Measurements from ENCODE around the gene RIMKLB.
"Not testable (repeated sequence)": the region's sequence is repeated elsewhere in the genome, so short reads cannot be mapped to it uniquely, and the experiment has no call there.

RIMKLB gene

DNA sequence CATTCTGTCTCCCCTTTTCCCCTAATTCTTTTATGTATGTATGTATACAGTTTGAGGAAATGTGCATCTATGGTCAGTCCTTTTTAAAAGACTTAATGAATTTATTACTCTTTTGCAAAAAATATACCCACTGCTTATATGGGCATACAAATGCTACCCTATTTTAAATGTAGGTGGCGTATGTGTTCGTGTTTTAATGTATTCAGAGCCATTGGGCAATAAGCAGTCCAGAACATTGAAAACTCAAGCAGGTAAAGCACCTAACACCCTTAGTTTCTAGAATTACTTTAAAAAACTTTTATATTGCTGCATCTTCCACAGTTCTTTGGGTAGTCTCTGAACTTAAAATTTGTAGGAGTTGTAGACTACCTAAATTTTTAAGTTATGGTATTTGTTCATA, 82.1 kb downstream of the RIMKLB start:
- no peak for DNase-seq

- DNase-seq = no peak
Measured at GRCh38 chr12:8780389-8780788, 82.6 kb downstream of the RIMKLB start.

DNA sequence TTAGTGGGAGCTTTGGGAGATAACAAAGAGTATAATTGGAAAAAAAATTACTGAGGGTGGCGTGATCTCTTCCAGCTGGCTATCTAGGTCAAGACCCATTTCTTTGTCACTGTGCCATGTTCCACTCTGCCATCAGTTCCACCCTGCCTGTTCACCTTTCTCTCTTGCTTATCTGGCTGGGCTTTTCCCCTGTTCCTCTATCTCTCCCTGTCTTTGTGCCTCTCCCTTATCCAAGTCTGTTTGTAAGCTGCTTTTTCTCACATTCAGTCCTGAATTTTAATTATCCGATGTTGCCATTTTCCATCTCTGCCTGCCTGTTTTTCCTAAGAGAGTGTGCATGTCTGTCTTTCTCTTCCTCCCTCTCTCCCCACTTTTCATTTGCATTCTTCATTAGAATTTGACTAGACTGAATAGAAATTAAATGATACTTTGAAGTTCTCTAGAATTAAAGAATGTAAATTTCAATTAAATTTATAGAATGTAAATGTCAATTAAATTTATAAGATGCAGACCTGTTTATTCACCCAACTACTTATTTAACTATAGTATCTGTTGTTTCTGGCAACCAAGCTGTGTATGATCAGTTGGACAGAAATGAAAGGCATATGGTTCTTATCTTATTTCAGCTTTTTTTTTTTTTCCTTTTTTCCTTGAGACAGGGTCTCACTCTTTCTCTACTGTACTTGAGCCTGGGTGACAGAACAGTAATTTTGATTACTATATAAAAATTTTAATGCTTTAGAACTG, 83.8 kb downstream of the RIMKLB start:
- DNase-seq = no peak

DNA sequence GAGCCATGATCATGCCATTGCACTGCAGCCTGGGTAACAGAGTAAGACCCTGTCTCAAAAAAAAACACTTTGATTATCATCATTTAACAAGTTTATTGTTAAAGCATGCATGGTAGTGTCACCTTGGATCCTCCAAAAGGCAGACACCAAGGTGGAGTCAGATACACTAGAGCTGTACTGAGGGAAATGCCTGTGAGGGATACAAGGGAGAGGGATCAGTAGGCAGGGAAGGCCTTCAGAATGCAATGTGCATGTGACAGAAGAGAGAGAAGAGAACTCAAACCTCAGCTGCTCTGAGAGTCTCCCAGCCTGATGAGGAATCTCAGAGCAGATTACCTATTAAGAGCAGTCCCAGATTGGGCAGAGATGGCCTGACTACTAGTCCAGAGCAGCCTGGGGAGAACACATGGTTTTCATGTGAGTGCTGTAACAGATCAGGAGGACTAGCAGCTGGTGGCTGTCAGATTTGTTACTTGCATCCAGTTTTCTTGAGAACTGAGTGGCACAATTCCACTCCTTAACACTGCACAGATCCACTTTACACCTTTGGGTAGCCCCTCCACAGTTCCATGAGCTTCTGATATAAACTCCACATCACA, 86.6 kb downstream of the RIMKLB start:
- no peak for DNase-seq

DNA sequence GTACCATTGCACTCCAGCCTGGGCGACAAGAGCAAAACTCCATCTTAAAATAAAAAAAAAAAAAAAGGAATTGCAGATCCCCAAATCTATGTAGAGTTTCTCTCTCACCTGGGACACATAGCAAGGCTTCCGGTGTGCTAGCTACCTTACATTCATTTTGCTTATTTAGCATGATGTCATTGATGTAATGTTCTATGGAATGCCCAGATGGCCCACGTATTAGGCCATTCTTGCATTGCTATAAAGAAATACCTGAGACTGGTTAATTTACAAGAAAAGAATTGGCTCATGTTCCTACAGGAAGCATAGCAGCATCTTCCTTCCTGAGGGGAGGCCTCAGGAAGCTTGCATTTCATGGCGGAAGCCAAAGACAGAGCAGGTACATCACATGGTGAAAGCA, 87.7 kb downstream of the RIMKLB start:
- no peak for DNase-seq

- DNase-seq = not testable (repeated sequence)
Measured at GRCh38 chr12:8787206-8787605, 89.4 kb downstream of the RIMKLB start.

- DNase-seq = not testable (repeated sequence)
Measured at GRCh38 chr12:8788706-8789105, 90.9 kb downstream of the RIMKLB start.

DNA sequence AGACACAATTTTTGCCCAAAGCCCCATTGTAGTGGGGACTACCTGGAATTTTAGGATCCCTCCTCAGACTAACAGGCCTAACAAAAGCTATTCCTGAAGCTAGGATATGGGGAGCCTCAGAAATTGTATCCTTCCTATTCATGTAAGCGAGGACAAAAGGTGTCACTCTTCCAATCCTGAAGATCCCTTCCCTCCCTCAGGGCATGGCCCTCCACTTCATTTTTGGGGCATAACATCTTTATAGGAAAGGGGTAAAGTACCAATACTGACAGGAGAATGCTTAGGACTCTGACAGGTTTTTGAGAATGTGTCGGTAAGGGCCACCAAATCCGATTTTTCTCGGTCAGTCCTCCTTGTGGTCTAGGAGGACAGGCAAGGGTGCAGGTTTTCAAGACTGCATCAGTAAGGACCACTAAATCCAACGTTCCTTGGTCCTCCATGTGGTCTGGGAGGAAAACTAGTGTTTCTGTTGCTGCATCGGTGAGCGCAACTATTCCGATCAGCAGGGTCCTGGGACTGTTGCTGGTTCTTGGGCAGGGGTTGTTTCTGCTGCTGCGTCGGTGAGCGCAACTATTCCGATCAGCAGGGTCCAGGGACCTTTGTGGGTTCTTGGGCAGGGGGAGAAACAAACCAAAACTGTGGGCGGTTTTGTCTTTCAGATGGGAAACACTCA, 91.7 kb downstream of the RIMKLB start:
- not testable (repeated sequence) for DNase-seq

- DNase-seq = not testable (repeated sequence)
Measured at GRCh38 chr12:8793226-8793625, 95.4 kb downstream of the RIMKLB start.

- not testable (repeated sequence) for DNase-seq
Measured at GRCh38 chr12:8794611-8795010, 96.8 kb downstream of the RIMKLB start.

DNA sequence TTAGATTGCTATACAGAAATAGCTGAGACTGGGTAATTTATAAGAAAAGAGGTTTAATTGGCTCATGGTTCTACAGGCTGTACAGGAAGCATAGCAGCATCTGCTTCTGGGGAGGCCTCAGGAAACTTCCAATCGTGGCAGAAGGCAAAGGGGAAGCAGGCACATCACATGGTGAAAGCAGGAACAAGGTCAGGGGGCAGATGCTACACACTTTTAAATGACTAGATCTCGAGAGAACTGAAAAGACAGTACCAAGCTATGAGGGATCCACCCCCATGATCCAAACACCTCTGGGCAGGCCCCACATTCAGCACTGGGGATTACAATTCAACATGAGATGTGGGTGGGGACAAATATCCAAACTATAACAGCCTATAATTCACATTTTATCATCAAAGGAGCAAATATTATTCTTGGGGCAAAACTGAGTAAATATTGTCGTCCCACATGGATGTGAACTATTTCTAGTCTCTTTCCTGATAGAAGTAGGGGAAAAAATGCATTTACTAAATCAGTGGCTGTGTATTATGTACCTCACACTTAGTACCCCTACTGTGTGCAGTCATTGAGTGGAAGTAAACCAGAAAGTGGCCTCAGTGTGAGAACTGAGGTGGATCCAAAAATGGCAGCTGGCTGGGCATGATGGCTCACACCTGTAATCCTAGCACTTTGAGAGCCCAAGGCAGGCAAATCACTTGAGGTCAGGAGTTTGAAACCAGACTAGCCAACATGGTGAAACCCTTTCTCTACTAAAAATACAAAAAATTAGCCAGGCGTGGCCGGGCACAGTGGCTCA, 99.2 kb downstream of the RIMKLB start:
- no peak for DNase-seq

- DNase-seq = not testable (repeated sequence)
Measured at GRCh38 chr12:8801213-8801612, 103.4 kb downstream of the RIMKLB start.

GRCh38 chr12:8804833-8805232, 107.0 kb downstream of the RIMKLB start:
- DNase-seq = not testable (repeated sequence)

GRCh38 chr12:8805487-8805886, 107.7 kb downstream of the RIMKLB start:
- DNase-seq = not testable (repeated sequence)

DNA sequence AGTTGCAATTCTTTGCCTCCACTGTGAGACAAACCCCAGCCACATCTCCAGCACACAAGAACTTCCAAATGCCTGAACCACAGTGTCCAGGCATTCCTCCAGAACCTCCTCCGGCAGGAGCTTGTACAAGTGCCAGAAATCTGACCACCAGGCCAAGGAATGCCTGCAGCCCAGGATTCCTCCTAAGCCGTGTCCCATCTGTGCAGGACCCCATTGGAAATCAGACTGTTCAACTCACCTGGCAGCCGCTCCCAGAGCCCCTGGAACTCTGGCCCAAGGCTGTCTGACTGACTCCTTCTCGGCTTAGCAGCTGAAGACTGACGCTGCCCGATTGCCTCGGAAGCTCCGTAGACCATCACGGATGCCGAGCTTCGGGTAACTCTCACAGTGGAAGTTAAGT, 109.3 kb downstream of the RIMKLB start:
- not testable (repeated sequence) for DNase-seq

GRCh38 chr12:8810112-8810511, 112.3 kb downstream of the RIMKLB start:
- not testable (repeated sequence) for DNase-seq

GRCh38 chr12:8813572-8814357, 116.0 kb downstream of the RIMKLB start:
- DNase-seq = no peak

DNA sequence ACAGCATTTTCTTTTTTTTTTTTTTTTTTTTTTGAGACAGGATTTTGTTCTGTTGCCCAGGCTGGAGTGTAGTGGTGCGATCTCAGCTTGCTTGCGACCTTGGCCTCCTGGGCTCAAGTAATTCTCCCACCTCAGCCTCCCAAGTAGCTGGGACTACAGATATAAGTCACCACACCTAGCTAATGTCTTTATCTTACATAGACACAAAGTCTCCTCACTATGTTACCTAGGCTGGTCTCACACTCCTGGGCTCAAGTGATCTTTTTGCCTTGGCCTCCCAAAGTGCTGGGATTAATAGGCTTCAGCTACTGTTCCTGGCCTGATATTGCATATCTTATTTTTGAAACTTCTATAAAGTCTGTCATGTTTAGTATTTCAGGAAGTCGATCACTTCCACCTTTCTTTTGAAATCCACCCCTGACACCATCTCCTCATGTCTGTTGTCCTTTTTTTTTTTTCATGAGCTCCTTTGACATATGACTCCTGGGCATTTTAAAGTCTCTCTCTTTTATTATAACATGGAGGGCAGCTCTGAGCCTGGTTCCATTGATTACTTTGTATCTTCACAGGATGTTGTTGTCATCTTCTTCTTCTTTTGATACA, 118.8 kb downstream of the RIMKLB start:
- no peak for DNase-seq

DNA sequence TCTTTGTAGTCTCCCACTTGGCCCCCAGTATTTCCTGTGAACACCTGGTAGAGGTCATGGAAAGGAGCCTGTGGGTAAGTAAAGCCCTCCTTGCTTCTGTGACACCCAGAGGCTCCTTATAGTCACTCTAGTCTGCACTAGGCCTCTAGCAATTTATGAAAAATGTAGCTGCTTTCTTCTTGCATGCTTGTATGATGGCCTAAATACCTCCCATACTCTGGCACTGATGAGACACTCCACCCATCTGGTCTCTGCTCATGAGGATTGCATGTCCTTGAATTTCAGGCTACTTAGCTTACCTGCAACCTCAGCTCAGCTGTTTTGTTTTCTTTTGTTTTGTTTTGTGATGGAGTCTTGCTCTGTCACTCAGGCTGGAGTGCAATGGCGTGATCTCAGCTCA, 120.1 kb downstream of the RIMKLB start:
- no peak for DNase-seq

DNA sequence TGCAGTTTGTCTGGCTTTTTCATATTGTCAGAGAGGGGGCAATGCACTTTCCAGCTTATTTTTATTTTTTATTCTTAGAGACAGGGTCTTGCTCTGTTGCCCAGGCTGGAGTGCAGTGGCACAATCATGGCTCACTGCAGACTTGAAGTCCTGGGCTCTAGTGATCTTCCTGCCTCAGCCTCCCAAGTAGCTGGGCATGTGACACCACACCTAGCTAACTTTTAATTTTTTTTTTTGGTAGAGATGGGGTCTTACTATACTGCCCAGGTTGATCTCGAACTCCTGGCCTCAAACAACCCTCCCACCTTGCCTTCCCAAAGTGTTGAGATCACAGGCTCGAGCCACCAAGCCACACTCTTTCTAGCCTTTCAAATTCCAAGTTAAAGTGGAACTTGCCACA, 120.7 kb downstream of the RIMKLB start:
- no peak for DNase-seq

DNA sequence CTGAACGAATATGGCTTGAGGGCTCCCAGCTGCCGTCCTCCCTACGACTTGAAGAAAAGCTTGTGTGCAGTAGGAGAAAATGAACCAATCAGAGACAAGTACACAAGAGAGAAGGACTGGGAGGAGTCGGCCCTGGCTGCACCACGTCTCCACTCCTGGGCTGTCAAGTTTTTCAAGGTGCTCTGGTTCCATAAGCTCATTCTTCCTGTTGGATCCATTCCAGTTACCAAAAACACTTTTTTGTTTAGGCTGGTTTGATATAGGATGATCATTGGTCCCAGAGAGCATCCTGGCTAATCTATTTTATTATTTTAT, 121.8 kb downstream of the RIMKLB start:
- no peak for DNase-seq
